DND-41 (cell line): Measurements from ENCODE around the gene DCTN1.

Source experiments
- ATAC-seq: fragments of 200-7000 bp; cut with Tn5 transposase; 3 replicates; pipeline ENCODE4 v1.9.1; 2021; ENCODE audit warnings: low read depth; ENCODE audit not compliant: insufficient read depth
- DNase-seq: peaks from one replicate; pipeline ENCODE4 v3.0.0-alpha.2; 2020
- H2AFZ ChIP-seq: 2 replicates; pipeline ENCODE4 v1.6.0; 2012; ENCODE audit warnings: low read depth, low read length
- H3K27ac ChIP-seq: 2 replicates; pipeline ENCODE4 v1.5.1; 2012; ENCODE audit warnings: low read length, inconsistent platforms
- H3K27me3 ChIP-seq: fragments of 200-600 bp; sonication (generic); 2 replicates; pipeline ENCODE4 v1.6.0; 2012; ENCODE audit warnings: low read length, mild to moderate bottlenecking, inconsistent platforms; ENCODE audit not compliant: insufficient read depth, poor library complexity
- H3K36me3 ChIP-seq: 2 replicates; pipeline ENCODE4 v1.5.1; 2012; ENCODE audit warnings: low read length, inconsistent platforms; ENCODE audit not compliant: insufficient read depth
- H3K4me1 ChIP-seq: 2 replicates; pipeline ENCODE4 v1.5.1; 2012; ENCODE audit warnings: mild to moderate bottlenecking, low read length; ENCODE audit not compliant: insufficient read depth
- H3K4me2 ChIP-seq: 2 replicates; pipeline ENCODE4 v1.6.0; 2012; ENCODE audit warnings: mild to moderate bottlenecking, moderate library complexity, low read length, inconsistent platforms; ENCODE audit not compliant: insufficient read depth
- H3K4me3 ChIP-seq, 2 experiments: fragments of 200-600 bp in 1 of 2; shearing (Covaris generic) in 1 of 2; 2 replicates each; pipeline ENCODE4 v1.5.1; 2012 to 2016; ENCODE audit warnings: inconsistent platforms in 2 of 2, low read length in 2 of 2, mild to moderate bottlenecking in 2 of 2, low read depth in 1 of 2, moderate library complexity in 1 of 2
- H3K79me2 ChIP-seq: 2 replicates; pipeline ENCODE4 v1.6.0; 2012; ENCODE audit warnings: low read length, inconsistent platforms; ENCODE audit not compliant: insufficient read depth
- H3K9ac ChIP-seq: 2 replicates; pipeline ENCODE4 v1.6.0; 2012; ENCODE audit warnings: low read depth, mild to moderate bottlenecking, inconsistent platforms, low read length, moderate library complexity
- H3K9me3 ChIP-seq: 2 replicates; pipeline ENCODE4 v1.5.1; 2012; ENCODE audit warnings: low read length, moderate library complexity, mild to moderate bottlenecking, inconsistent platforms; ENCODE audit not compliant: insufficient read depth, severe bottlenecking
- H4K20me1 ChIP-seq: 2 replicates; pipeline ENCODE4 v1.6.0; 2012; ENCODE audit warnings: low read length; ENCODE audit not compliant: insufficient read depth
- EZH2 ChIP-seq: IDR thresholded peaks from 3 replicates; pipeline ENCODE4 v1.6.1; 2012; ENCODE audit warnings: borderline replicate concordance, low read depth, mild to moderate bottlenecking, moderate library complexity, low read length, inconsistent platforms; ENCODE audit not compliant: severe bottlenecking
- TF ChIP-seq, protein P1 (sequence below): IDR thresholded peaks from 2 replicates; pipeline ENCODE4 v1.5.1; 2012; ENCODE audit warnings: borderline replicate concordance, low read length, moderate library complexity, mild to moderate bottlenecking; ENCODE audit not compliant: poor library complexity, severe bottlenecking; ENCODE audit errors: extremely low read depth

The DCTN1 gene

DNA sequence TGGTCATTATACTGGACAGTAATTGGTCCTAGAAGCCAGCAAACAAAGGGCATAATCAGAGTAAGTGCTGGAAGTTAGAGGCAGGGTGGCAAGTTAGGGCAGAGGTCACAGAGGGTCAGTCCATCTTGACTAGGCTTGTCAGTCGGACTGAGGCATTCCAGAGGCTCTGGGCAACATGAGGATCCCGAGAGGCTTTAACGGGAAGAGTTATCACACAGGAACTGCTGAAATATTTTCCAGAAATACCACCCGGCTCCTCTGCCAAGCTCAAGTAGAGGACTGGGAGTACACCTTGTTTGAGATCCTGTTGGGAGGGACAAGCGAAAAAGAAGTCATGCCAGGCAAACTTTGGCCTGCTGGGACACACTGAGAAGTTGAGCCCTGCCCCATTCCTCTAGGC, 27.6 kb upstream of the DCTN1 start:
- TF ChIP-seq, protein P1, sequence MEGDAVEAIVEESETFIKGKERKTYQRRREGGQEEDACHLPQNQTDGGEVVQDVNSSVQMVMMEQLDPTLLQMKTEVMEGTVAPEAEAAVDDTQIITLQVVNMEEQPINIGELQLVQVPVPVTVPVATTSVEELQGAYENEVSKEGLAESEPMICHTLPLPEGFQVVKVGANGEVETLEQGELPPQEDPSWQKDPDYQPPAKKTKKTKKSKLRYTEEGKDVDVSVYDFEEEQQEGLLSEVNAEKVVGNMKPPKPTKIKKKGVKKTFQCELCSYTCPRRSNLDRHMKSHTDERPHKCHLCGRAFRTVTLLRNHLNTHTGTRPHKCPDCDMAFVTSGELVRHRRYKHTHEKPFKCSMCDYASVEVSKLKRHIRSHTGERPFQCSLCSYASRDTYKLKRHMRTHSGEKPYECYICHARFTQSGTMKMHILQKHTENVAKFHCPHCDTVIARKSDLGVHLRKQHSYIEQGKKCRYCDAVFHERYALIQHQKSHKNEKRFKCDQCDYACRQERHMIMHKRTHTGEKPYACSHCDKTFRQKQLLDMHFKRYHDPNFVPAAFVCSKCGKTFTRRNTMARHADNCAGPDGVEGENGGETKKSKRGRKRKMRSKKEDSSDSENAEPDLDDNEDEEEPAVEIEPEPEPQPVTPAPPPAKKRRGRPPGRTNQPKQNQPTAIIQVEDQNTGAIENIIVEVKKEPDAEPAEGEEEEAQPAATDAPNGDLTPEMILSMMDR = no peak
- no peak for TF ChIP-seq EZH2
- no peak overlapping the region for H3K4me3 ChIP-seq
- H3K9me3 ChIP-seq = no peaks in the 10 kb centered on the region
- no peak overlapping the region for H3K27ac ChIP-seq
- H3K9ac ChIP-seq = no peak overlapping the region
- H4K20me1 ChIP-seq = no peaks in the 10 kb centered on the region
- no peaks in the 10 kb centered on the region for H3K79me2 ChIP-seq
- H3K27me3 ChIP-seq = no peaks in the 10 kb centered on the region
- H3K36me3 ChIP-seq = no peaks in the 10 kb centered on the region
- no peak overlapping the region for H3K4me2 ChIP-seq
- DNase-seq (no peak), ATAC-seq (no peak)
- H3K4me1 ChIP-seq = no peaks in the 10 kb centered on the region
- no peak overlapping the region for H2AFZ ChIP-seq

DNA sequence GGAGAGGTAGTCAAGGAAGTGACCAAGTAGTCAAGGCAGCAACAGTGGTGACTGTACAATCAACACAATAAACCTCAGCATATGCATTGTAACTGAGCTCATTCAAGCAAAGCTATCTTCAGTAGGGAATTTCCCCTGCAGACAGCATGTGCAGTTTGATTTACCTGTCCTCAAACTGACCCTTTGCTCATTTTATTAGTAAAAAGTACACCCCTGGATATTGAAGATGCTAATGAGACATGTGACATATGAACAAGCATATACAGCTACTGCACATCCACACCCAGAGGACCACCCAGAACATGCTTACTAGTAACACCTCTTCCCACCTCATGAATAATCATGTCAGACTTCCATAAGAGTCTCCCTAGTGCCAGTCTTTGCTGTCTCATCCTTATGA, 25.9 kb upstream of the DCTN1 start:
- Histone ChIP-seq H3K4me2 (no peak overlapping the region), H2AFZ (no peak overlapping the region)
- no peak for ATAC-seq

DNA sequence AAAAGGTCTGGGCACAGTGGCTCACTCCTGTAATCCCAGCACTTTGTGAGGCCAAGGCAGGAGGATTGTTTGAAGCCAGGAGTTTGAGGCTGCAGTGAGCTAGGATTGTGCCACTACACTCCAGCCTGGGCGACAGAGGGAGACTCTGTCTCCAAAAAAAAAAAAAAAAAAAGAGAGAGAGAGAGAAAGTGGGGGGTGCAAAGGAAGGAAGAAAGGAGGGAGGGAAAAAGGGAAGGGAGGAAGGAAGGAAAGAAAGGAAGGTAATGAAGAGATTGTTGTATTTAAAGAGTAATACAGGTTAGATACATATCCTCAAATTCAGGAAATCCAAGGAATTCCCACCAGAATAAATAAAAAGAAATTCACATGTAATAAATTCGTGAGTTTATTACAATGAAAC, 21.8 kb upstream of the DCTN1 start:
- H2AFZ ChIP-seq = no peak overlapping the region
- no peak for DNase-seq
- H3K4me3 ChIP-seq = no peak overlapping the region
- TF ChIP-seq, protein P1 = no peak
- TF ChIP-seq EZH2 = no peak
- H3K9ac ChIP-seq = no peak overlapping the region; the same call in 1 of the 2 replicates
- no peaks in the 10 kb centered on the region for H3K36me3 ChIP-seq
- no peak for ATAC-seq
- H3K4me2 ChIP-seq = no peak overlapping the region
- H3K79me2 ChIP-seq = no peaks in the 10 kb centered on the region
- H3K27me3 ChIP-seq = no peaks in the 10 kb centered on the region
- no peaks in the 10 kb centered on the region for H3K4me1 ChIP-seq
- no peak overlapping the region for H3K27ac ChIP-seq
- H4K20me1 ChIP-seq = no peaks in the 10 kb centered on the region
- no peaks in the 10 kb centered on the region for H3K9me3 ChIP-seq

More for the DNA sequence above, 25.9 kb upstream of the DCTN1 start:
- H3K36me3 ChIP-seq = no peaks in the 10 kb centered on the region
- H4K20me1 ChIP-seq = no peaks in the 10 kb centered on the region
- no peaks in the 10 kb centered on the region for H3K9me3 ChIP-seq
- H3K27ac ChIP-seq = no peak overlapping the region
- no peak overlapping the region for H3K4me3 ChIP-seq
- no peaks in the 10 kb centered on the region for H3K79me2 ChIP-seq
- H3K4me1 ChIP-seq = no peaks in the 10 kb centered on the region
- TF ChIP-seq EZH2 = no peak
- H3K27me3 ChIP-seq = no peaks in the 10 kb centered on the region
- no peak for DNase-seq
- H3K9ac ChIP-seq = no peak overlapping the region

DNA sequence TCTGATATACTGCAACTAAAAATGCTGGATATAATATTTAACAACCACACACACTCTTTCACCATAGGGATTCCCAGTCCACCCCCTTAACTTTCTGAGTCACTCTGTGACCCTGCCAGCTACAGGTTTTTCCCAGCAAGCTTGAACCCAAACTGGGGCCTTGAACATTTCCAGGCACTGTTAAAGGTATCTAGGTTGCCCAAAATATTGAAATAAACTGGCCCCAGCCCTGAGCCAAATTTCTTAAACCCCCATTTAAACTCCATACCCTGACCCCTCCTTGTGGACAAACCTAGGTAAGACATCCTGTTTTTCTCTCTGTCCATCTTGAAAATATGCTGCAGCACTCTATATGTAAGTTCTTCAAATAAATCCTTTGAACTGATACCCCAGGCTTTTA, 19.7 kb upstream of the DCTN1 start:
- DNase-seq (no peak), ATAC-seq (peak; percentile 47; the same call in 2 of the 3 replicates)
- Histone ChIP-seq H3K9ac (no peak overlapping the region), H3K4me3 (no peak overlapping the region), H3K27ac (no peak overlapping the region), H3K36me3 (no peaks in the 10 kb centered on the region), H4K20me1 (no peaks in the 10 kb centered on the region), H3K4me2 (no peak overlapping the region), H3K79me2 (no peaks in the 10 kb centered on the region), H3K27me3 (no peaks in the 10 kb centered on the region), H3K4me1 (no peaks in the 10 kb centered on the region), H2AFZ (peak overlapping the region; percentile 14; the same call in 1 of the 2 replicates), H3K9me3 (no peaks in the 10 kb centered on the region)
- no peak for TF ChIP-seq EZH2
- TF ChIP-seq, protein P1 = peak; percentile 58
